ENCODE results near the gene NFIC.

DNA sequence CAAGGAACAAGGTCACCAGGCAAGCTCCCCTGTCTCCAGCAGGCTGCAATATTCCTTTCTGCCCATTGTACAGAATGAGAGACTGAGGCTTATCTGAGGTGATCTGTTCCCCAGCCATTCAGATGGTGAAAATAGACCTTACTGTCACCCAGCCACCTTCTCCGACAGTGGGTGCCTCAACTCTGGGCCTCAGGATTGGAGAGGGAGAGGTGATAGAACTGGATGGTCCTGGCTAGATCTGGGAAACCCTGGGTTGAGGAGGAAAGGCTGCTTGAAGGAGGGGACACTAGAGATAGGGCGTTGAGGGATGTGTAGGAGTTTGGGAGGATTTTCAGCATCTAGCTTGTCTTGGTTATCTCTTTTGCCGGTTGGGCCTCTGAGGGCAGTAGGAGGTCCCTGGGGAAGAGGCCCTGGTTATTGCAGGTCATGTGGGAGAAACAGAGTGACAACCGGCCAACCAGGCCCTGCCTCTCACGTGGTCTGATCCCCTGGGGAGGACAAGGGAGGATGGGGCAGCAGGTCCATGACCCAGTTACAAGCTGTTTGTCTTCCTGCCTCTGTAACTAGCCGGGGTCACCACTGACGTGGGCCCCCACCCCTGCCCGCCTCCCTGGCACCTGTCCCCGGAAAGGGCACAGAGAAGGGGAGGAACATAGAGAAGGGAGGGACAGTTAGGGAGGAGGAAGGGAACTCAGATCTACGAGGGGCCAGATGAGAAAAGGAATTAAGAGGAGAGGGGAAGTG lies 8.2 kb downstream of the NFIC start:
- TF ChIP-seq, protein P1, sequence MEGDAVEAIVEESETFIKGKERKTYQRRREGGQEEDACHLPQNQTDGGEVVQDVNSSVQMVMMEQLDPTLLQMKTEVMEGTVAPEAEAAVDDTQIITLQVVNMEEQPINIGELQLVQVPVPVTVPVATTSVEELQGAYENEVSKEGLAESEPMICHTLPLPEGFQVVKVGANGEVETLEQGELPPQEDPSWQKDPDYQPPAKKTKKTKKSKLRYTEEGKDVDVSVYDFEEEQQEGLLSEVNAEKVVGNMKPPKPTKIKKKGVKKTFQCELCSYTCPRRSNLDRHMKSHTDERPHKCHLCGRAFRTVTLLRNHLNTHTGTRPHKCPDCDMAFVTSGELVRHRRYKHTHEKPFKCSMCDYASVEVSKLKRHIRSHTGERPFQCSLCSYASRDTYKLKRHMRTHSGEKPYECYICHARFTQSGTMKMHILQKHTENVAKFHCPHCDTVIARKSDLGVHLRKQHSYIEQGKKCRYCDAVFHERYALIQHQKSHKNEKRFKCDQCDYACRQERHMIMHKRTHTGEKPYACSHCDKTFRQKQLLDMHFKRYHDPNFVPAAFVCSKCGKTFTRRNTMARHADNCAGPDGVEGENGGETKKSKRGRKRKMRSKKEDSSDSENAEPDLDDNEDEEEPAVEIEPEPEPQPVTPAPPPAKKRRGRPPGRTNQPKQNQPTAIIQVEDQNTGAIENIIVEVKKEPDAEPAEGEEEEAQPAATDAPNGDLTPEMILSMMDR (IDR thresholded peaks at IDR 0.05; ENCODE audit: insufficient read depth, low read depth, low read length) = no peak
- no peak for TF ChIP-seq EZH2 (IDR thresholded peaks at IDR 0.05; ENCODE audit: insufficient read depth, low read length)

Measured in astrocyte (in vitro differentiated cells and primary cell).